ENCODE measurements around the gene BLNK. TPM values are rescaled to one million over a fixed set of nuclear protein-coding genes. Genes with fewer than 3 reads are reported as not detected.

BLNK gene
- total and polyA plus RNA-seq, 2 experiments from 2014 or later, result 0.11 TPM; not detected in 1

- Histone ChIP-seq H3K27me3 (ENCODE audit: insufficient read depth) (no peaks in the 10 kb centered on the region), H2AFZ (peak overlapping the region; percentile 92; the same call in 1 of the 2 replicates)
Observed at GRCh38 chr10:96263176-96263575, 8.2 kb downstream of the BLNK start.

More at GRCh38 chr10:96263176-96263575, 8.2 kb downstream of the BLNK start:
- Mint-ChIP-seq H3K4me1 (peaks cover 4% of the 10 kb centered on the region), H3K27ac (no peak overlapping the region), H3K4me3 (no peak overlapping the region), H3K27me3 (ENCODE audit: insufficient read depth, low read depth, poor library complexity) (peaks cover 2% of the 10 kb centered on the region), H3K36me3 (ENCODE audit: low read depth) (no peaks in the 10 kb centered on the region), H3K9me3 (no peaks in the 10 kb centered on the region)
- DNase-seq (ENCODE audit: low spot score) (no peak), ATAC-seq (no peak; the same call in 2 of the 3 replicates)
- Histone ChIP-seq H3K27ac (ENCODE audit: low read depth) (no peak overlapping the region), H3K4me2 (no peak overlapping the region), H3K4me1 (ENCODE audit: insufficient read depth) (no peaks in the 10 kb centered on the region), H3K36me3 (ENCODE audit: insufficient read depth) (no peaks in the 10 kb centered on the region), H3F3A (replicated peaks; ENCODE audit: low read depth) (no peaks in the 10 kb centered on the region), H3K9me2 (ENCODE audit: insufficient read depth) (peaks cover 12% of the 10 kb centered on the region; the same call in 1 of the 2 replicates), H3K79me2 (replicated peaks; ENCODE audit: insufficient read depth) (no peaks in the 10 kb centered on the region), H3K4me3 (no peak overlapping the region), H4K20me1 (replicated peaks; ENCODE audit: insufficient read depth) (no peaks in the 10 kb centered on the region)
- TF ChIP-seq POLR2AphosphoS5 (IDR thresholded peaks at IDR 0.05; ENCODE audit: low read depth), result no peak
- no peak for TF ChIP-seq ZNF331 (CRISPR knock-in tag; IDR thresholded peaks at IDR 0.05; ENCODE audit: low read depth)
- TF ChIP-seq, protein P1, sequence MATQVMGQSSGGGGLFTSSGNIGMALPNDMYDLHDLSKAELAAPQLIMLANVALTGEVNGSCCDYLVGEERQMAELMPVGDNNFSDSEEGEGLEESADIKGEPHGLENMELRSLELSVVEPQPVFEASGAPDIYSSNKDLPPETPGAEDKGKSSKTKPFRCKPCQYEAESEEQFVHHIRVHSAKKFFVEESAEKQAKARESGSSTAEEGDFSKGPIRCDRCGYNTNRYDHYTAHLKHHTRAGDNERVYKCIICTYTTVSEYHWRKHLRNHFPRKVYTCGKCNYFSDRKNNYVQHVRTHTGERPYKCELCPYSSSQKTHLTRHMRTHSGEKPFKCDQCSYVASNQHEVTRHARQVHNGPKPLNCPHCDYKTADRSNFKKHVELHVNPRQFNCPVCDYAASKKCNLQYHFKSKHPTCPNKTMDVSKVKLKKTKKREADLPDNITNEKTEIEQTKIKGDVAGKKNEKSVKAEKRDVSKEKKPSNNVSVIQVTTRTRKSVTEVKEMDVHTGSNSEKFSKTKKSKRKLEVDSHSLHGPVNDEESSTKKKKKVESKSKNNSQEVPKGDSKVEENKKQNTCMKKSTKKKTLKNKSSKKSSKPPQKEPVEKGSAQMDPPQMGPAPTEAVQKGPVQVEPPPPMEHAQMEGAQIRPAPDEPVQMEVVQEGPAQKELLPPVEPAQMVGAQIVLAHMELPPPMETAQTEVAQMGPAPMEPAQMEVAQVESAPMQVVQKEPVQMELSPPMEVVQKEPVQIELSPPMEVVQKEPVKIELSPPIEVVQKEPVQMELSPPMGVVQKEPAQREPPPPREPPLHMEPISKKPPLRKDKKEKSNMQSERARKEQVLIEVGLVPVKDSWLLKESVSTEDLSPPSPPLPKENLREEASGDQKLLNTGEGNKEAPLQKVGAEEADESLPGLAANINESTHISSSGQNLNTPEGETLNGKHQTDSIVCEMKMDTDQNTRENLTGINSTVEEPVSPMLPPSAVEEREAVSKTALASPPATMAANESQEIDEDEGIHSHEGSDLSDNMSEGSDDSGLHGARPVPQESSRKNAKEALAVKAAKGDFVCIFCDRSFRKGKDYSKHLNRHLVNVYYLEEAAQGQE (IDR thresholded peaks at IDR 0.05; ENCODE audit: unreplicated experiment), result no peak
- TF ChIP-seq EZH2 (IDR thresholded peaks at IDR 0.05; ENCODE audit: low read depth, unreplicated experiment), result no peak
- no peak for TF ChIP-seq STAT1 (IDR thresholded peaks at IDR 0.05; ENCODE audit: unreplicated experiment)
- TF ChIP-seq EZH2phosphoT487 (IDR thresholded peaks at IDR 0.05; ENCODE audit: unreplicated experiment), result no peak
- no peak for TF ChIP-seq CTCF (conservative IDR thresholded peaks at IDR 0.05; ENCODE audit: low read depth in 2 of 2)
- TF ChIP-seq ZNF462 (CRISPR knock-in tag; IDR thresholded peaks at IDR 0.05), result no peak
- no peak for TF ChIP-seq CREB1 (CRISPR knock-in tag; IDR thresholded peaks at IDR 0.05; ENCODE audit: low read depth)
- TF ChIP-seq JUNB (IDR thresholded peaks at IDR 0.05; ENCODE audit: unreplicated experiment), result no peak
- no peak for TF ChIP-seq ZNF114 (CRISPR knock-in tag; IDR thresholded peaks at IDR 0.05)
- no peak for TF ChIP-seq NANOG (IDR thresholded peaks at IDR 0.05; ENCODE audit: borderline replicate concordance)
- no peak for TF ChIP-seq ETS1 (IDR thresholded peaks at IDR 0.05)
